GM23338 (cell line): ENCODE results near the gene PHTF2.

ENCODE experiments used
- CREB1 ChIP-seq: fragments of 250-450 bp; sonication (Bioruptor Pico); IDR thresholded peaks from 2 replicates; pipeline ENCODE4 v1.5.0; 2020; ENCODE audit warnings: low read depth, mild to moderate bottlenecking, moderate library complexity
- EZH2 ChIP-seq: fragments of 200-600 bp; sonication (generic); IDR thresholded peaks from one replicate; pipeline ENCODE4 v1.8.0; 2017; ENCODE audit warnings: antibody characterized with exemption, mild to moderate bottlenecking, low read depth; ENCODE audit not compliant: unreplicated experiment
- EZH2phosphoT487 ChIP-seq: fragments of 200-600 bp; sonication (generic); IDR thresholded peaks from one replicate; pipeline ENCODE4 v1.8.1; 2018; ENCODE audit warnings: antibody characterized with exemption; ENCODE audit not compliant: unreplicated experiment
- POLR2AphosphoS5 ChIP-seq: IDR thresholded peaks from 2 replicates; pipeline ENCODE4 v1.6.1; 2016; ENCODE audit warnings: antibody characterized with exemption, low read depth
- REST ChIP-seq: IDR thresholded peaks from one replicate; pipeline ENCODE4 v1.6.1; 2018; ENCODE audit warnings: antibody characterized with exemption; ENCODE audit not compliant: unreplicated experiment
- STAT1 ChIP-seq: IDR thresholded peaks from one replicate; pipeline ENCODE4 v1.6.1; 2016; ENCODE audit warnings: antibody characterized with exemption; ENCODE audit not compliant: unreplicated experiment
- ZNF331 ChIP-seq: fragments of 250-450 bp; sonication (Bioruptor Pico); IDR thresholded peaks from 2 replicates; pipeline ENCODE4 v1.5.0; 2020; ENCODE audit warnings: low read depth, mild to moderate bottlenecking, moderate library complexity
- TF ChIP-seq, protein P1 (sequence below), 2 experiments: fragments of 200-600 bp in 1 of 2; sonication (generic) in 1 of 2; conservative IDR thresholded peaks; 2 replicates each; pipeline versions ENCODE4 v1.5.1 to v1.6.1; 2016 to 2017; ENCODE audit warnings: antibody characterized with exemption in 2 of 2, low read depth in 2 of 2, mild to moderate bottlenecking in 2 of 2, moderate library complexity in 1 of 2
- TF ChIP-seq, protein P2 (sequence below): IDR thresholded peaks from 2 replicates; pipeline ENCODE4 v1.6.1; 2016; ENCODE audit warnings: antibody characterized with exemption

GRCh38 chr7:77940647-77941046, 142.1 kb downstream of the PHTF2 start:
- TF ChIP-seq REST: no peak
- no peak for TF ChIP-seq POLR2AphosphoS5
- TF ChIP-seq, protein P1, sequence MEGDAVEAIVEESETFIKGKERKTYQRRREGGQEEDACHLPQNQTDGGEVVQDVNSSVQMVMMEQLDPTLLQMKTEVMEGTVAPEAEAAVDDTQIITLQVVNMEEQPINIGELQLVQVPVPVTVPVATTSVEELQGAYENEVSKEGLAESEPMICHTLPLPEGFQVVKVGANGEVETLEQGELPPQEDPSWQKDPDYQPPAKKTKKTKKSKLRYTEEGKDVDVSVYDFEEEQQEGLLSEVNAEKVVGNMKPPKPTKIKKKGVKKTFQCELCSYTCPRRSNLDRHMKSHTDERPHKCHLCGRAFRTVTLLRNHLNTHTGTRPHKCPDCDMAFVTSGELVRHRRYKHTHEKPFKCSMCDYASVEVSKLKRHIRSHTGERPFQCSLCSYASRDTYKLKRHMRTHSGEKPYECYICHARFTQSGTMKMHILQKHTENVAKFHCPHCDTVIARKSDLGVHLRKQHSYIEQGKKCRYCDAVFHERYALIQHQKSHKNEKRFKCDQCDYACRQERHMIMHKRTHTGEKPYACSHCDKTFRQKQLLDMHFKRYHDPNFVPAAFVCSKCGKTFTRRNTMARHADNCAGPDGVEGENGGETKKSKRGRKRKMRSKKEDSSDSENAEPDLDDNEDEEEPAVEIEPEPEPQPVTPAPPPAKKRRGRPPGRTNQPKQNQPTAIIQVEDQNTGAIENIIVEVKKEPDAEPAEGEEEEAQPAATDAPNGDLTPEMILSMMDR (conservative IDR thresholded peaks at IDR 0.05; ENCODE audit: low read depth in 2 of 2): peak; percentile 55 to 90
- no peak for TF ChIP-seq EZH2
- TF ChIP-seq EZH2phosphoT487: no peak
- TF ChIP-seq ZNF331 (CRISPR knock-in tag): no peak
- no peak for TF ChIP-seq STAT1
- no peak for TF ChIP-seq CREB1 (CRISPR knock-in tag)
- TF ChIP-seq, protein P2, sequence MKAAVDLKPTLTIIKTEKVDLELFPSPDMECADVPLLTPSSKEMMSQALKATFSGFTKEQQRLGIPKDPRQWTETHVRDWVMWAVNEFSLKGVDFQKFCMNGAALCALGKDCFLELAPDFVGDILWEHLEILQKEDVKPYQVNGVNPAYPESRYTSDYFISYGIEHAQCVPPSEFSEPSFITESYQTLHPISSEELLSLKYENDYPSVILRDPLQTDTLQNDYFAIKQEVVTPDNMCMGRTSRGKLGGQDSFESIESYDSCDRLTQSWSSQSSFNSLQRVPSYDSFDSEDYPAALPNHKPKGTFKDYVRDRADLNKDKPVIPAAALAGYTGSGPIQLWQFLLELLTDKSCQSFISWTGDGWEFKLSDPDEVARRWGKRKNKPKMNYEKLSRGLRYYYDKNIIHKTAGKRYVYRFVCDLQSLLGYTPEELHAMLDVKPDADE: no peak
